ENCODE measurements around the gene SLC35F1.

Gene SLC35F1

DNA sequence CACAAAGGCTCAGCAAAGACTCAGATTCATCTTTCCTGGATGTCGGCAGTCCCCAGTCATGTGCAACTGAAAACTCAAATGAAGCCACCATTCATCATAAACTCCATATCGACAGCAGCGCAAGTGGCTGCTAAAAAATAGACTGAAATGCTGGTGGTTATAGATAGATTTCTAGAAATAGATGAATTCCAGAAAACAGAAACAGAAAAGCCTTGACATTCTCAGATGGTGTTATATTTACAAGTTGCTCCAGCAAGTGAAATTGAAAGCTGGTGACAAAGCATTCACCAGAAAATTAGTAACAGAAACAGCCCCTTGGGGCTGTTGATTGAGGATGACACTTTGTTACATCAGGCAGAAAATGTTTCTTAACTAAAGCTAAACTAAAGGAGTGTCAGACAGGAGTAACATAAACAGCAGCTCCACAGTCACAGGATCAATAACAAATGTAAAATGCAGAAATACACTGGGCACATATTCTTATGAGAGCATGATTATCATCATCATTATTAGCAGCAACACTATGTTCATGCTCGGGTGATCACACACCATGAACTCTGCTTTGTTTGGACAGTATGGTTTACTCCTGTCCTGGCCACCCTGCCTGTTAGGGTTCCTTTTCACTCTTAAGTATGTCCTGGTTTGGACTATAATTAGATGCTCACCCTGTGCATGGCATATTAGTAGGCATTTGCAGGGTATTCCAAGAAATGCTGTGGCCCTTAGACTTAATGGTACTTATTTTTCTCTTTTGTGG lies 36.4 kb upstream of the SLC35F1 start:
- no peak overlapping the region for H3K27ac ChIP-seq (ENCODE audit: low read length)
- DNase-seq (no peak), ATAC-seq (ENCODE audit: insufficient read depth, low read depth) (no peak)
- no peak overlapping the region for H2AFZ ChIP-seq (ENCODE audit: low read depth, low read length)
- no peak overlapping the region for H3K4me3 ChIP-seq (ENCODE audit: low read depth in 1 of 2, low read length in 2 of 2)
- H3K9ac ChIP-seq (ENCODE audit: low read depth, low read length) = no peak overlapping the region
- H4K20me1 ChIP-seq (ENCODE audit: insufficient read depth, low read length) = no peaks in the 10 kb centered on the region
- H3K4me2 ChIP-seq (ENCODE audit: insufficient read depth, low read length) = no peak overlapping the region
- H3K4me1 ChIP-seq (ENCODE audit: insufficient read depth, low read length) = no peaks in the 10 kb centered on the region
- TF ChIP-seq EZH2 (IDR thresholded peaks at IDR 0.05; ENCODE audit: borderline replicate concordance, low read depth, low read length, severe bottlenecking) = no peak
- TF ChIP-seq, protein P1, sequence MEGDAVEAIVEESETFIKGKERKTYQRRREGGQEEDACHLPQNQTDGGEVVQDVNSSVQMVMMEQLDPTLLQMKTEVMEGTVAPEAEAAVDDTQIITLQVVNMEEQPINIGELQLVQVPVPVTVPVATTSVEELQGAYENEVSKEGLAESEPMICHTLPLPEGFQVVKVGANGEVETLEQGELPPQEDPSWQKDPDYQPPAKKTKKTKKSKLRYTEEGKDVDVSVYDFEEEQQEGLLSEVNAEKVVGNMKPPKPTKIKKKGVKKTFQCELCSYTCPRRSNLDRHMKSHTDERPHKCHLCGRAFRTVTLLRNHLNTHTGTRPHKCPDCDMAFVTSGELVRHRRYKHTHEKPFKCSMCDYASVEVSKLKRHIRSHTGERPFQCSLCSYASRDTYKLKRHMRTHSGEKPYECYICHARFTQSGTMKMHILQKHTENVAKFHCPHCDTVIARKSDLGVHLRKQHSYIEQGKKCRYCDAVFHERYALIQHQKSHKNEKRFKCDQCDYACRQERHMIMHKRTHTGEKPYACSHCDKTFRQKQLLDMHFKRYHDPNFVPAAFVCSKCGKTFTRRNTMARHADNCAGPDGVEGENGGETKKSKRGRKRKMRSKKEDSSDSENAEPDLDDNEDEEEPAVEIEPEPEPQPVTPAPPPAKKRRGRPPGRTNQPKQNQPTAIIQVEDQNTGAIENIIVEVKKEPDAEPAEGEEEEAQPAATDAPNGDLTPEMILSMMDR (IDR thresholded peaks at IDR 0.05; ENCODE audit: borderline replicate concordance, extremely low read depth, low read length, poor library complexity, severe bottlenecking) = no peak
- H3K36me3 ChIP-seq (ENCODE audit: insufficient read depth, low read length) = no peaks in the 10 kb centered on the region
- no peaks in the 10 kb centered on the region for H3K9me3 ChIP-seq (ENCODE audit: insufficient read depth, low read length, severe bottlenecking)
- no peaks in the 10 kb centered on the region for H3K79me2 ChIP-seq (ENCODE audit: insufficient read depth, low read length)
- no peaks in the 10 kb centered on the region for H3K27me3 ChIP-seq (ENCODE audit: insufficient read depth, low read length, poor library complexity)

DNA sequence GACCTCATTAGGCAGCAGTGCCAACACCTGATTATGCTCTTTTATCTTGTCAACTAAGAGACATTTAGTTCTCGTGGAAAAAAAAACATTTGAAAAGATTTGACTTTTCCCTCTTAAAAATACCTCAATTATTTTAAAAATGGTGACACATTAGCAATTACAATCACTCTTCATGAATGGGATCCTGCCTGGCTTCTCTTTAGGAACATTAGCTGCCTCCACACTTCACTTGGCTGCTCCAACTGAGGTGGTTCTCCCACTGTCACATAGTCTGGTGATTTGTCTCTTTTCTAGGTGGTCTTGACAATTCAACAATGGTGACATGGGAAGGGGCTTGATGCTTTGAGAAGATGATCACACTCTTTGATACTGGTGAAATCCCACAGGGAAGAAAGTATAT lies 26.2 kb upstream of the SLC35F1 start:
- H3K4me3 ChIP-seq (ENCODE audit: low read depth in 1 of 2, low read length in 2 of 2) = no peak overlapping the region
- TF ChIP-seq EZH2 (IDR thresholded peaks at IDR 0.05; ENCODE audit: borderline replicate concordance, low read depth, low read length, severe bottlenecking) = no peak
- TF ChIP-seq, protein P1 (IDR thresholded peaks at IDR 0.05; ENCODE audit: borderline replicate concordance, extremely low read depth, low read length, poor library complexity, severe bottlenecking) = no peak

DNA sequence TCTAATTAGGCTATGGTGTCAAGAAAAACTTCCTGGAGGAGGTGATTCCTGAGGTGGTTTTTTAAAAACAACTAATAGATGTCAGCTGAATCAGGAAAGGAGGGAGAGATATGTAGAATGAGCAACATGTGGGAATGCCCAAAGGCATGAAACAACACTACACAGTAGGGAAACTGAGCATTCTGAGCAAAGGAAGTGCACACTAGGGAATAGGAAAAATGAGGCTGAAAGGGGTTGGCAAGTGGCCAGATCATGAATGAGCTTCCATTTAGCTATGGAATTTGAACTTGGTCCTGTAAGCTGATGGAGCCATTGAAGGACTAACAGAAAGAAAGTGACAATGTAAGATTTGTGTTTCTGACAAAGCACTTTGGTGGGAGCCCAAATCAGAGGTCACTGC lies 16.9 kb upstream of the SLC35F1 start:
- Histone ChIP-seq H4K20me1 (ENCODE audit: insufficient read depth, low read length) (no peaks in the 10 kb centered on the region), H3K27ac (ENCODE audit: low read length) (no peak overlapping the region), H3K4me3 (ENCODE audit: low read depth in 1 of 2, low read length in 2 of 2) (no peak overlapping the region), H3K27me3 (ENCODE audit: insufficient read depth, low read length, poor library complexity) (no peaks in the 10 kb centered on the region), H3K9ac (ENCODE audit: low read depth, low read length) (no peak overlapping the region), H3K4me1 (ENCODE audit: insufficient read depth, low read length) (no peaks in the 10 kb centered on the region), H3K4me2 (ENCODE audit: insufficient read depth, low read length) (no peak overlapping the region), H2AFZ (ENCODE audit: low read depth, low read length) (no peak overlapping the region), H3K79me2 (ENCODE audit: insufficient read depth, low read length) (no peaks in the 10 kb centered on the region), H3K9me3 (ENCODE audit: insufficient read depth, low read length, severe bottlenecking) (no peaks in the 10 kb centered on the region), H3K36me3 (ENCODE audit: insufficient read depth, low read length) (no peaks in the 10 kb centered on the region)
- no peak for DNase-seq
- TF ChIP-seq EZH2 (IDR thresholded peaks at IDR 0.05; ENCODE audit: borderline replicate concordance, low read depth, low read length, severe bottlenecking) = no peak
- TF ChIP-seq, protein P1 (IDR thresholded peaks at IDR 0.05; ENCODE audit: borderline replicate concordance, extremely low read depth, low read length, poor library complexity, severe bottlenecking) = no peak
- no peak for ATAC-seq (ENCODE audit: insufficient read depth, low read depth)

More for the DNA sequence above, 26.2 kb upstream of the SLC35F1 start:
- peaks cover 3% of the 10 kb centered on the region for H3K27me3 ChIP-seq (ENCODE audit: insufficient read depth, low read length, poor library complexity)
- H3K27ac ChIP-seq (ENCODE audit: low read length) = no peak overlapping the region
- H2AFZ ChIP-seq (ENCODE audit: low read depth, low read length) = no peak overlapping the region
- no peak for DNase-seq
- no peak for ATAC-seq (ENCODE audit: insufficient read depth, low read depth)
- no peaks in the 10 kb centered on the region for H4K20me1 ChIP-seq (ENCODE audit: insufficient read depth, low read length)
- no peaks in the 10 kb centered on the region for H3K9me3 ChIP-seq (ENCODE audit: insufficient read depth, low read length, severe bottlenecking)
- no peak overlapping the region for H3K9ac ChIP-seq (ENCODE audit: low read depth, low read length)
- no peaks in the 10 kb centered on the region for H3K79me2 ChIP-seq (ENCODE audit: insufficient read depth, low read length)
- H3K4me2 ChIP-seq (ENCODE audit: insufficient read depth, low read length) = no peak overlapping the region
- H3K36me3 ChIP-seq (ENCODE audit: insufficient read depth, low read length) = no peaks in the 10 kb centered on the region
- H3K4me1 ChIP-seq (ENCODE audit: insufficient read depth, low read length) = no peaks in the 10 kb centered on the region
